RKO (cell line): ENCODE results near the gene NPY2R.

Source experiments
- DNase-seq: peaks from one replicate; pipeline ENCODE4 v3.0.0-alpha.2; 2016; ENCODE audit warnings: low spot score

Gene NPY2R

GRCh38 chr4:155249016-155249566, 40.7 kb downstream of the NPY2R start:
- DNase-seq = no peak

- DNase-seq = no peak
Measured at GRCh38 chr4:155252327-155252726, 43.9 kb downstream of the NPY2R start.

GRCh38 chr4:155263480-155263879, 55.0 kb downstream of the NPY2R start:
- DNase-seq = no peak

- DNase-seq = no peak
Measured at GRCh38 chr4:155265113-155265512, 56.7 kb downstream of the NPY2R start.
